SK-N-DZ (cell line): ENCODE measurements around the gene SLX9.

Source experiments
- DNase-seq: peaks from one replicate; pipeline ENCODE4 v3.0.0-alpha.2; 2015; ENCODE audit warnings: low spot score

Gene SLX9

GRCh38 chr21:44929799-44930542, 9.9 kb upstream of the SLX9 start:
- no peak for DNase-seq

GRCh38 chr21:44930543-44930981, 9.3 kb upstream of the SLX9 start:
- no peak for DNase-seq

GRCh38 chr21:44931137-44931500, 8.7 kb upstream of the SLX9 start:
- DNase-seq: no peak

- no peak for DNase-seq
Measured at GRCh38 chr21:44931501-44932407, 8.1 kb upstream of the SLX9 start.

GRCh38 chr21:44932408-44933181, 7.2 kb upstream of the SLX9 start:
- DNase-seq: no peak

- no peak for DNase-seq
Measured at GRCh38 chr21:44933199-44933917, 6.5 kb upstream of the SLX9 start.

GRCh38 chr21:44933918-44934260, 5.9 kb upstream of the SLX9 start:
- DNase-seq: no peak

- no peak for DNase-seq
Measured at GRCh38 chr21:44934276-44934675, 5.6 kb upstream of the SLX9 start.

- DNase-seq: no peak
Measured at GRCh38 chr21:44934797-44935532, 4.9 kb upstream of the SLX9 start.

GRCh38 chr21:44935533-44935927, 4.3 kb upstream of the SLX9 start:
- no peak for DNase-seq

GRCh38 chr21:44938772-44939531, 877 bp upstream of the SLX9 start:
- DNase-seq: no peak

GRCh38 chr21:44940116-44940631, 345 bp downstream of the SLX9 start:
- no peak for DNase-seq

GRCh38 chr21:44941567-44941966, 1.7 kb downstream of the SLX9 start:
- no peak for DNase-seq

- DNase-seq: no peak
Measured at GRCh38 chr21:44942566-44942965, 2.7 kb downstream of the SLX9 start.

- no peak for DNase-seq
Measured at GRCh38 chr21:44943005-44943685, 3.3 kb downstream of the SLX9 start.

GRCh38 chr21:44943686-44944550, 4.1 kb downstream of the SLX9 start:
- no peak for DNase-seq

- no peak for DNase-seq
Measured at GRCh38 chr21:44944596-44944995, 4.8 kb downstream of the SLX9 start.
